ENCODE measurements around the gene ZDHHC12.

The ZDHHC12 gene

GRCh38 chr9:128684065-128684324 lies 39.9 kb downstream of the ZDHHC12 start:
- Histone ChIP-seq H3K9me3 (ENCODE audit: control insufficient read depth, insufficient read depth, low read depth, low read length) (no peaks in the 10 kb centered on the region), H3K27ac (ENCODE audit: extremely low read depth, low read depth, low read length) (peak overlapping the region; percentile 78), H3K36me3 (ENCODE audit: control insufficient read depth in 2 of 2, insufficient read depth in 1 of 2, low read length in 2 of 2) (no peaks in the 10 kb centered on the region; a peak in 1 of 3 replicates), H3K4me3 (ENCODE audit: low read depth, low read length) (peak overlapping the region; percentile 65), H3K4me1 (ENCODE audit: control insufficient read depth, insufficient read depth, low read length) (no peaks in the 10 kb centered on the region)
- ChIA-PET CTCF (no interaction called here), POLR2A (interaction anchor here (0.6 to 2.3 kb wide), 15 partner anchors 8 to 146 kb away, joined by 3 to 16 read pairs (median 7); partner anchors contain the start of genes DYNC2I2, ENDOG, PKN3 and SPOUT1)
- TF ChIP-seq ZNF133 (tag by site-specific recombination; IDR thresholded peaks at IDR 0.05) (no peak), ZSCAN16 (tag by site-specific recombination; IDR thresholded peaks at IDR 0.05) (no peak), ZNF223 (tag by site-specific recombination; IDR thresholded peaks at IDR 0.05) (no peak), KLF8 (tag by site-specific recombination; IDR thresholded peaks at IDR 0.05) (no peak), ZNF747 (tag by site-specific recombination; IDR thresholded peaks at IDR 0.05) (no peak), ZNF521 (tag by site-specific recombination; IDR thresholded peaks at IDR 0.05) (no peak), ZNF791 (tag by site-specific recombination; IDR thresholded peaks at IDR 0.05) (no peak), ZNF777 (tag by site-specific recombination; IDR thresholded peaks at IDR 0.05; ENCODE audit: borderline replicate concordance) (no peak), ZNF558 (tag by site-specific recombination; IDR thresholded peaks at IDR 0.05) (no peak), ZBTB10 (tag by site-specific recombination; IDR thresholded peaks at IDR 0.05) (peak; percentile 84; the same call in 1 of the 2 replicates), ZNF585B (tag by site-specific recombination; IDR thresholded peaks at IDR 0.05) (no peak), PRDM2 (tag by site-specific recombination; IDR thresholded peaks at IDR 0.05; ENCODE audit: borderline replicate concordance) (no peak), ZNF610 (tag by site-specific recombination; IDR thresholded peaks at IDR 0.05; ENCODE audit: borderline replicate concordance) (no peak), ZFP37 (tag by site-specific recombination; IDR thresholded peaks at IDR 0.05) (no peak), ZNF24 (tag by site-specific recombination; IDR thresholded peaks at IDR 0.05) (no peak), MZF1 (tag by site-specific recombination; IDR thresholded peaks at IDR 0.05; ENCODE audit: borderline replicate concordance) (no peak), ZFP69B (tag by site-specific recombination; IDR thresholded peaks at IDR 0.05) (no peak), CTCF (tag by site-specific recombination; IDR thresholded peaks at IDR 0.05) (no peak), GLI2 (tag by site-specific recombination; IDR thresholded peaks at IDR 0.05; ENCODE audit: borderline replicate concordance, low read depth) (no peak), GFI1B (tag by site-specific recombination; IDR thresholded peaks at IDR 0.05) (peak; percentile 6; the same call in 1 of the 2 replicates), ZNF792 (tag by site-specific recombination; IDR thresholded peaks at IDR 0.05) (no peak), HOXA7 (CRISPR knock-in tag; IDR thresholded peaks at IDR 0.05; ENCODE audit: borderline replicate concordance) (no peak), ZNF335 (tag by site-specific recombination; conservative IDR thresholded peaks at IDR 0.05) (0 out of 2 replicates have a peak, but pooled peaks have one; percentile 36), ZBTB48 (tag by site-specific recombination; IDR thresholded peaks at IDR 0.05) (peak; percentile 89), ZBTB44 (tag by site-specific recombination; IDR thresholded peaks at IDR 0.05) (no peak), ZNF214 (tag by site-specific recombination; IDR thresholded peaks at IDR 0.05; ENCODE audit: borderline replicate concordance) (no peak), ZNF354C (tag by site-specific recombination; IDR thresholded peaks at IDR 0.05; ENCODE audit: borderline replicate concordance, low read depth) (no peak), ZNF404 (tag by site-specific recombination; IDR thresholded peaks at IDR 0.05) (no peak), ZNF292 (tag by site-specific recombination; IDR thresholded peaks at IDR 0.05; ENCODE audit: borderline replicate concordance, low read depth) (no peak)

Data from HEK293 (cell line).